ENCODE data around the gene RAD54L.

The RAD54L gene

GRCh38 chr1:46274225-46275029, 26.9 kb downstream of the RAD54L start:
- TF ChIP-seq GATA3 (IDR thresholded peaks at IDR 0.05; ENCODE audit: low read depth, low read length) (no peak), GATA2 (IDR thresholded peaks at IDR 0.05; ENCODE audit: low read depth, low read length) (no peak)

- TF ChIP-seq GATA3 (IDR thresholded peaks at IDR 0.05; ENCODE audit: low read depth, low read length) = no peak
Observed at GRCh38 chr1:46275030-46275337, 27.4 kb downstream of the RAD54L start.

- no peak for TF ChIP-seq GATA2 (IDR thresholded peaks at IDR 0.05; ENCODE audit: low read depth, low read length)
- TF ChIP-seq GATA3 (IDR thresholded peaks at IDR 0.05; ENCODE audit: low read depth, low read length) = no peak
Observed at GRCh38 chr1:46277658-46278373, 30.3 kb downstream of the RAD54L start.

- TF ChIP-seq GATA2 (IDR thresholded peaks at IDR 0.05; ENCODE audit: low read depth, low read length) = no peak
- TF ChIP-seq GATA3 (IDR thresholded peaks at IDR 0.05; ENCODE audit: low read depth, low read length) = no peak
Observed at GRCh38 chr1:46278807-46279206, 31.2 kb downstream of the RAD54L start.

GRCh38 chr1:46280092-46280491, 32.5 kb downstream of the RAD54L start:
- TF ChIP-seq GATA3 (IDR thresholded peaks at IDR 0.05; ENCODE audit: low read depth, low read length) = no peak
- TF ChIP-seq GATA2 (IDR thresholded peaks at IDR 0.05; ENCODE audit: low read depth, low read length) = no peak

GRCh38 chr1:46281021-46281420, 33.5 kb downstream of the RAD54L start:
- no peak for TF ChIP-seq GATA2 (IDR thresholded peaks at IDR 0.05; ENCODE audit: low read depth, low read length)
- TF ChIP-seq GATA3 (IDR thresholded peaks at IDR 0.05; ENCODE audit: low read depth, low read length) = no peak

GRCh38 chr1:46284058-46284457, 36.5 kb downstream of the RAD54L start:
- no peak for TF ChIP-seq GATA2 (IDR thresholded peaks at IDR 0.05; ENCODE audit: low read depth, low read length)
- no peak for TF ChIP-seq GATA3 (IDR thresholded peaks at IDR 0.05; ENCODE audit: low read depth, low read length)

GRCh38 chr1:46284597-46285564, 37.3 kb downstream of the RAD54L start:
- no peak for TF ChIP-seq GATA2 (IDR thresholded peaks at IDR 0.05; ENCODE audit: low read depth, low read length)

- no peak for TF ChIP-seq GATA3 (IDR thresholded peaks at IDR 0.05; ENCODE audit: low read depth, low read length)
- no peak for TF ChIP-seq GATA2 (IDR thresholded peaks at IDR 0.05; ENCODE audit: low read depth, low read length)
Observed at GRCh38 chr1:46285730-46286477, 38.3 kb downstream of the RAD54L start.

GRCh38 chr1:46288485-46289133, 41.0 kb downstream of the RAD54L start:
- TF ChIP-seq GATA3 (IDR thresholded peaks at IDR 0.05; ENCODE audit: low read depth, low read length) (no peak), GATA2 (IDR thresholded peaks at IDR 0.05; ENCODE audit: low read depth, low read length) (no peak)

GRCh38 chr1:46289134-46289494, 41.6 kb downstream of the RAD54L start:
- no peak for TF ChIP-seq GATA2 (IDR thresholded peaks at IDR 0.05; ENCODE audit: low read depth, low read length)
- no peak for TF ChIP-seq GATA3 (IDR thresholded peaks at IDR 0.05; ENCODE audit: low read depth, low read length)

- TF ChIP-seq GATA3 (IDR thresholded peaks at IDR 0.05; ENCODE audit: low read depth, low read length) (no peak), GATA2 (IDR thresholded peaks at IDR 0.05; ENCODE audit: low read depth, low read length) (no peak)
Observed at GRCh38 chr1:46289976-46290375, 42.4 kb downstream of the RAD54L start.

- no peak for TF ChIP-seq GATA3 (IDR thresholded peaks at IDR 0.05; ENCODE audit: low read depth, low read length)
- TF ChIP-seq GATA2 (IDR thresholded peaks at IDR 0.05; ENCODE audit: low read depth, low read length) = no peak
Observed at GRCh38 chr1:46295306-46295705, 47.7 kb downstream of the RAD54L start.
